ENCODE data around the gene CASD1. TPM values are rescaled to one million over a fixed set of nuclear protein-coding genes. Genes with fewer than 3 reads are reported as not detected.

Gene CASD1
- total and polyA plus RNA-seq, 10 of the 15 experiments (the other 5 are each of a cell fraction or from before 2014, with no cell fraction given) = 4.0 to 18.6 (median 10.7) TPM

- Histone ChIP-seq H3K9ac (ENCODE audit: control insufficient read depth, insufficient read depth, low read length) (no peak overlapping the region), H3K4me3 (no peak overlapping the region), H3K79me2 (ENCODE audit: control insufficient read depth, insufficient read depth, low read length) (no peaks in the 10 kb centered on the region), H3K27ac (ENCODE audit: control insufficient read depth, insufficient read depth) (no peak overlapping the region), H2AFZ (ENCODE audit: control insufficient read depth, low read depth, low read length) (no peak overlapping the region), H4K20me1 (ENCODE audit: control insufficient read depth, insufficient read depth) (no peaks in the 10 kb centered on the region), H3K4me2 (ENCODE audit: control insufficient read depth, insufficient read depth) (no peak overlapping the region), H3K4me1 (ENCODE audit: control insufficient read depth, insufficient read depth, low read length) (no peaks in the 10 kb centered on the region), H3K9me3 (replicated peaks; ENCODE audit: control insufficient read depth, insufficient read depth, low read length) (no peaks in the 10 kb centered on the region; the same call in 2 of the 3 replicates), H3K36me3 (ENCODE audit: control insufficient read depth in 2 of 2, insufficient read depth in 2 of 2, low read length in 1 of 2) (no peaks in the 10 kb centered on the region), H3K27me3 (replicated peaks in 1 of 2; ENCODE audit: control insufficient read depth in 2 of 2, insufficient read depth in 2 of 2, low read length in 1 of 2) (no peaks in the 10 kb centered on the region)
- ATAC-seq (peak; percentile 79), FAIRE-seq (no peak), DNase-seq (ENCODE audit: low read depth, low spot score) (no peak)
- ChIA-PET RAD21 (ENCODE audit: unreplicated experiment) (interaction anchor here (0.6 kb wide), 1 partner anchor 88 kb away, joined by 3 read pairs; no protein-coding TSS in a partner anchor), CTCF (no interaction called here), POLR2A (no interaction called here), SMC1A (ENCODE audit: uncharacterized antibody, unreplicated experiment) (interaction anchor here (1.5 to 1.8 kb wide), 2 partner anchors 16 to 17 kb away, joined by 3 to 5 read pairs; no protein-coding TSS in a partner anchor)
- intact Hi-C loops (cut with micrococcal nuclease; ENCODE audit: unreplicated experiment) (no loop called here), in situ Hi-C loops (cut with MboI) (no loop called here)
- WGBS (ENCODE audit: insufficient coverage, insufficient replicate concordance, low lambda C conversion rate, missing lambda C conversion rate) = 50% methylated on average over 1 of the region's 1 CpG
- no TSS peak for BruUV-seq (replicated peaks)
- TF ChIP-seq STAT1 (conservative IDR thresholded peaks at IDR 0.05) (no peak), ZBTB11 (CRISPR knock-in tag; IDR thresholded peaks at IDR 0.05) (no peak), RB1 (IDR thresholded peaks at IDR 0.05; ENCODE audit: borderline replicate concordance) (no peak), JUNB (IDR thresholded peaks at IDR 0.05) (peak; percentile 86), FOXK2 (IDR thresholded peaks at IDR 0.05) (no peak), CTCF (IDR thresholded peaks at IDR 0.05 in 2 of 3, conservative IDR thresholded peaks at IDR 0.05 in 1 of 3; ENCODE audit: control insufficient read depth in 2 of 3, extremely low read depth in 1 of 3, insufficient read depth in 1 of 3, low read depth in 3 of 3, low read length in 3 of 3) (no peak), MYB (IDR thresholded peaks at IDR 0.05; ENCODE audit: borderline replicate concordance, low read depth, low read length) (no peak), KAT2A (conservative IDR thresholded peaks at IDR 0.05; ENCODE audit: control insufficient read depth, low read depth, low read length) (no peak), MEF2B (IDR thresholded peaks at IDR 0.05; ENCODE audit: partially characterized antibody, poor library complexity, severe bottlenecking) (no peak), GABPA (IDR thresholded peaks at IDR 0.05; ENCODE audit: low read depth) (0 out of 2 replicates have a peak, but pooled peaks have one; percentile 8), YY1 (IDR thresholded peaks at IDR 0.05; ENCODE audit: low read depth, low read length) (no peak), BMI1 (IDR thresholded peaks at IDR 0.05; ENCODE audit: borderline replicate concordance) (no peak), IRF4 (IDR thresholded peaks at IDR 0.05; ENCODE audit: low read depth, low read length) (0 out of 2 replicates have a peak, but pooled peaks have one; percentile 13), NFIC (IDR thresholded peaks at IDR 0.05; ENCODE audit: low read depth, low read length) (peak; percentile 80; the same call in 1 of the 2 replicates), SMARCA5 (IDR thresholded peaks at IDR 0.05) (no peak), MTA3 (IDR thresholded peaks at IDR 0.05; ENCODE audit: borderline replicate concordance, low read length) (no peak), ZSCAN29 (IDR thresholded peaks at IDR 0.05) (no peak)
- TF ChIP-seq, protein P1, sequence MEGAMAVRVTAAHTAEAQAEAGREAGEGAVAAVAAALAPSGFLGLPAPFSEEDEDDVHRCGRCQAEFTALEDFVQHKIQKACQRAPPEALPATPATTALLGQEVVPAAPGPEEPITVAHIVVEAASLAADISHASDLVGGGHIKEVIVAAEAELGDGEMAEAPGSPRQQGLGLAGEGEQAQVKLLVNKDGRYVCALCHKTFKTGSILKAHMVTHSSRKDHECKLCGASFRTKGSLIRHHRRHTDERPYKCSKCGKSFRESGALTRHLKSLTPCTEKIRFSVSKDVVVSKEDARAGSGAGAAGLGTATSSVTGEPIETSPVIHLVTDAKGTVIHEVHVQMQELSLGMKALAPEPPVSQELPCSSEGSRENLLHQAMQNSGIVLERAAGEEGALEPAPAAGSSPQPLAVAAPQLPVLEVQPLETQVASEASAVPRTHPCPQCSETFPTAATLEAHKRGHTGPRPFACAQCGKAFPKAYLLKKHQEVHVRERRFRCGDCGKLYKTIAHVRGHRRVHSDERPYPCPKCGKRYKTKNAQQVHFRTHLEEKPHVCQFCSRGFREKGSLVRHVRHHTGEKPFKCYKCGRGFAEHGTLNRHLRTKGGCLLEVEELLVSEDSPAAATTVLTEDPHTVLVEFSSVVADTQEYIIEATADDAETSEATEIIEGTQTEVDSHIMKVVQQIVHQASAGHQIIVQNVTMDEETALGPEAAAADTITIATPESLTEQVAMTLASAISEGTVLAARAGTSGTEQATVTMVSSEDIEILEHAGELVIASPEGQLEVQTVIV (IDR thresholded peaks at IDR 0.05; ENCODE audit: borderline replicate concordance, partially characterized antibody) = no peak
Measured at GRCh38 chr7:94605031-94605430, 95.4 kb downstream of the CASD1 start.

All from GM12878 (cell line).